ENCODE measurements around the gene KCNG2. TPM values are rescaled to one million over a fixed set of nuclear protein-coding genes. Genes with fewer than 3 reads are reported as not detected.

KCNG2 gene
- total RNA-seq, 2 experiments from 2014 or later: not detected

- POLR2A ChIA-PET: no interaction called here
- Mint-ChIP-seq H3K4me1 (no peaks in the 10 kb centered on the region), H3K27ac (no peak overlapping the region), H3K27me3 (no peaks in the 10 kb centered on the region), H3K36me3 (no peaks in the 10 kb centered on the region), H3K9me3 (no peaks in the 10 kb centered on the region), H3K4me3 (no peak overlapping the region)
- DNase-seq (no peak), ATAC-seq (ENCODE audit: low read depth) (no peak)
Observed at GRCh38 chr18:79868811-79869541, 71.2 kb downstream of the KCNG2 start.

DNA sequence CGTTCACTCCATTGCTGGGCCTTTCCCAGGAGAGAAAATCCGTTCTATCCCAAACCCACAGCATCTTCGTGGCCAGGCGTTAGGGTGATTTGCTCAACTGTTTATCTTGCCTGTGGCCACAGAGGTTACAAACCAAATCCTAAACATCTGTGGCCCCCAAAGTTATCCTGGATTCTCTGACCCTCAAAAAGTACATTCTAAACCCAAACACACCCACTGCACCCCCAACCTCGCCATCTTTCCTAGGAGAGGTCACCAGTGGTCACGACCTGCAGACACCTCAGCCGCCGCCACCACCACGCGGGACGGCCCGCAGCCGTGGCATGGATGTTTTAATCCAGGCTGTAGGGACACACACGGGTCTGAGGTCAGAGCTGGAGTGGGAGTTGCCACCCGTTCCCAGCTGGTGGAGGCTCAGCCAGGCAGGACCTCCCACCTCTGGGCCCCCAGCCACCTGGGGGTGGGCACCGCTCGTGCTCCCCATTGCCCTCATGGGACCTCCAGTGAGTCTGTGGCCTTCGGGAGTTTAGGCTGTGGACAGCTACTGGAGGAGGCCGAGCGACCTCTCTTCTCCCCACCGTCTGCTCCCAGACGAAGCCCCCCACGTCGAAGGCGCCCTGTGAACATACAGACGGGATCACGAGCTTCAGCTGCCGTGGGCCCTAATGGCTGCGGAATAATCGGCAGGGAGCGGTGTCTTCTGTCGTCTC lies 72.0 kb downstream of the KCNG2 start:
- POLR2A ChIA-PET: no interaction called here
- H3K4me3 Mint-ChIP-seq: no peak overlapping the region
- no peaks in the 10 kb centered on the region for H3K27me3 Mint-ChIP-seq
- no peak for DNase-seq
- no peak for ATAC-seq (ENCODE audit: low read depth)
- H3K9me3 Mint-ChIP-seq: no peaks in the 10 kb centered on the region
- H3K27ac Mint-ChIP-seq: no peak overlapping the region
- no peaks in the 10 kb centered on the region for H3K36me3 Mint-ChIP-seq
- H3K4me1 Mint-ChIP-seq: no peaks in the 10 kb centered on the region

GRCh38 chr18:79870301-79871025 lies 72.7 kb downstream of the KCNG2 start:
- H3K9me3 Mint-ChIP-seq: no peaks in the 10 kb centered on the region
- H3K4me1 Mint-ChIP-seq: no peaks in the 10 kb centered on the region
- DNase-seq (peak; percentile 16), ATAC-seq (ENCODE audit: low read depth) (no peak)
- no peaks in the 10 kb centered on the region for H3K36me3 Mint-ChIP-seq
- POLR2A ChIA-PET: interaction anchor here (0.5 kb wide), 1 partner anchor 50 kb away, joined by 4 read pairs; no protein-coding TSS in a partner anchor
- H3K27ac Mint-ChIP-seq: no peak overlapping the region
- H3K27me3 Mint-ChIP-seq: no peaks in the 10 kb centered on the region
- H3K4me3 Mint-ChIP-seq: no peak overlapping the region

- no peak for ATAC-seq (ENCODE audit: low read depth)
- H3K27ac Mint-ChIP-seq: no peak overlapping the region
- no peaks in the 10 kb centered on the region for H3K9me3 Mint-ChIP-seq
- POLR2A ChIA-PET: interaction anchor here (0.5 kb wide), 1 partner anchor 50 kb away, joined by 4 read pairs; no protein-coding TSS in a partner anchor
- no peak for DNase-seq
- H3K27me3 Mint-ChIP-seq: no peaks in the 10 kb centered on the region
- no peaks in the 10 kb centered on the region for H3K4me1 Mint-ChIP-seq
- no peak overlapping the region for H3K4me3 Mint-ChIP-seq
- H3K36me3 Mint-ChIP-seq: no peaks in the 10 kb centered on the region
Observed at GRCh38 chr18:79871026-79871390, 73.3 kb downstream of the KCNG2 start.

- POLR2A ChIA-PET: no interaction called here
Observed at GRCh38 chr18:79871481-79872091, 73.8 kb downstream of the KCNG2 start.

GRCh38 chr18:79872527-79873444 lies 75.0 kb downstream of the KCNG2 start:
- Mint-ChIP-seq H3K27ac (no peak overlapping the region), H3K4me1 (no peaks in the 10 kb centered on the region), H3K36me3 (no peaks in the 10 kb centered on the region), H3K9me3 (no peaks in the 10 kb centered on the region), H3K4me3 (no peak overlapping the region), H3K27me3 (no peaks in the 10 kb centered on the region)
- POLR2A ChIA-PET: no interaction called here
- ATAC-seq (ENCODE audit: low read depth) (no peak), DNase-seq (peak; percentile 9)

More at GRCh38 chr18:79871481-79872091, 73.8 kb downstream of the KCNG2 start:
- no peaks in the 10 kb centered on the region for H3K9me3 Mint-ChIP-seq
- no peaks in the 10 kb centered on the region for H3K4me1 Mint-ChIP-seq
- no peaks in the 10 kb centered on the region for H3K27me3 Mint-ChIP-seq
- no peaks in the 10 kb centered on the region for H3K36me3 Mint-ChIP-seq
- no peak overlapping the region for H3K4me3 Mint-ChIP-seq
- DNase-seq: no peak
- no peak overlapping the region for H3K27ac Mint-ChIP-seq
- no peak for ATAC-seq (ENCODE audit: low read depth)

DNA sequence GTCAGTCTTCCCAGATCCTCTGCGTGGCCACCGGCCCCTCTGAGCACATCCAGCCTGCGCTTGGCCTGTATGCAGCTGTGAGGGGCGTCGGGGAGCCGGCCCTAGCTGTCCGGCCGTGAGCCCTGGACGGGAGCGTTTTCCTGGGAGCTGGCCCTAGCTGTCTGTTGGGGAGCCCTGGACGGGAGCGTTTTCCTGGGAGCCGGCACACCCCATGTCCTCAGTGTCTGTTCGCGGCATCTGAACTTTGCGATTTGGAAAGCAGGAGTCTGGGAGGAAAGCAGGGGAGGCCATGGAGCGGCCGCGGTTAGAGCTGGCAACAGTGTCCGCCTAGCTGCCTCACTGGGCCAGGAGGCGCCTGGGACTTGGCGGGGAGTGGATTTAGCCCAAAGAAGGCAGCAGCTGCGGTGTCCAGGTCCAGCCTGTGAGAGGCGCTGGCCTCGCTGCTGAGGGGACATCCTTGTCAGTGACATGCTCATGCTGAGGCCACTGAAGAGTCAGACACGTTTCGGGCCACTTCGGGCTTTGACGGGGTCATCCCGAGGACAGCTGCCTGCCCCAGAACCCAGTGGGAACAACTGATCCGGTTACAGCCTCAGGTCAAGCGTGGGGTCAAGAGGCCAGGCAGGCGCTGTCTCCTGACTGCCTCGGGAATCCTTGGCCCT lies 75.8 kb downstream of the KCNG2 start:
- ATAC-seq (ENCODE audit: low read depth): no peak
- H3K4me3 Mint-ChIP-seq: no peak overlapping the region
- no peaks in the 10 kb centered on the region for H3K36me3 Mint-ChIP-seq
- no peaks in the 10 kb centered on the region for H3K27me3 Mint-ChIP-seq
- POLR2A ChIA-PET: no interaction called here
- no peak overlapping the region for H3K27ac Mint-ChIP-seq
- peak; percentile 16 for DNase-seq
- no peaks in the 10 kb centered on the region for H3K9me3 Mint-ChIP-seq
- H3K4me1 Mint-ChIP-seq: no peaks in the 10 kb centered on the region

- POLR2A ChIA-PET: no interaction called here
- H3K27ac Mint-ChIP-seq: no peak overlapping the region
- H3K36me3 Mint-ChIP-seq: no peaks in the 10 kb centered on the region
- no peaks in the 10 kb centered on the region for H3K4me1 Mint-ChIP-seq
- no peaks in the 10 kb centered on the region for H3K9me3 Mint-ChIP-seq
- no peaks in the 10 kb centered on the region for H3K27me3 Mint-ChIP-seq
- H3K4me3 Mint-ChIP-seq: no peak overlapping the region
- DNase-seq: no peak
- ATAC-seq (ENCODE audit: low read depth): no peak
Observed at GRCh38 chr18:79874553-79875530, 77.1 kb downstream of the KCNG2 start.

GRCh38 chr18:79875531-79875919 lies 77.8 kb downstream of the KCNG2 start:
- Mint-ChIP-seq H3K27ac (no peak overlapping the region), H3K36me3 (no peaks in the 10 kb centered on the region), H3K4me1 (no peaks in the 10 kb centered on the region), H3K27me3 (no peaks in the 10 kb centered on the region), H3K9me3 (no peaks in the 10 kb centered on the region), H3K4me3 (no peak overlapping the region)
- no peak for ATAC-seq (ENCODE audit: low read depth)
- POLR2A ChIA-PET: no interaction called here
- DNase-seq: no peak

- no peaks in the 10 kb centered on the region for H3K4me1 Mint-ChIP-seq
- peak; percentile 12 for DNase-seq
- no peaks in the 10 kb centered on the region for H3K27me3 Mint-ChIP-seq
- H3K4me3 Mint-ChIP-seq: no peak overlapping the region
- H3K36me3 Mint-ChIP-seq: no peaks in the 10 kb centered on the region
- H3K9me3 Mint-ChIP-seq: no peaks in the 10 kb centered on the region
- ATAC-seq (ENCODE audit: low read depth): no peak
- POLR2A ChIA-PET: no interaction called here
- H3K27ac Mint-ChIP-seq: no peak overlapping the region
Observed at GRCh38 chr18:79875931-79876461, 78.3 kb downstream of the KCNG2 start.

DNA sequence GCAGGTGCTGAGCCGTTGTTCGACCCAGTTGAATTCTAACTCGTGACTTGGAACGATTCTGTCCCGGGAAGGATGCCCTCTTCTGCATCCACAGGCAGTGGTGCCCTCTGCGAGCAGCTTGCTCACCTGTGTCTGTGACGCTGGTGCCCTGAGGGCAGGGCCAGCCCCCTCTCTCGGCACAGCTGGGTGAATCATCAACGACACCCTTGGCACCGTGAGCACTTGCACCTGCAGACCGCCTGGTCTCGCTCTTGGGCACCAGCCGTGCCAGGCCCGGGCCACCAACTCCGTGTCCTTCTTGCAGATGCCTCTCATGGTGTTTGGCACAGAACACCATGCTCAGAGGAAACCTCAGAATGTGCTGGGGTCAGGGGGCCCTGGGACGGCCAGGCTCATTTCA lies 78.8 kb downstream of the KCNG2 start:
- Mint-ChIP-seq H3K9me3 (no peaks in the 10 kb centered on the region), H3K4me3 (no peak overlapping the region), H3K36me3 (no peaks in the 10 kb centered on the region), H3K27me3 (no peaks in the 10 kb centered on the region), H3K4me1 (no peaks in the 10 kb centered on the region), H3K27ac (no peak overlapping the region)
- POLR2A ChIA-PET: no interaction called here
- ATAC-seq (ENCODE audit: low read depth) (no peak), DNase-seq (no peak)

Data from activated naive CD8-positive, alpha-beta T cell treated with anti-CD3 and anti-CD28 coated beads, Interleukin-2, amount 10 ng/mL, durations not matched to agents 7 days and 5 days (primary cell).